Suprapubic skin (tissue), 3 donors: ENCODE data around the gene XYLT1.

Source experiments
- EP300 ChIP-seq: sonication (generic); formaldehyde crosslinking; IDR thresholded peaks from one replicate; pipeline ENCODE4 v1.6.1; 2017; ENCODE audit warnings: antibody characterized with exemption
- POLR2A ChIP-seq, 2 donors: fragments of 450-650 bp; IDR thresholded peaks; one replicate each; pipeline ENCODE4 v1.6.1; 2017; ENCODE audit warnings: antibody characterized with exemption in 2 of 2, mild to moderate bottlenecking in 2 of 2, moderate library complexity in 2 of 2
- TF ChIP-seq, protein P1 (sequence below), 2 donors: fragments of 200-600 bp in 1 of 2; fragments of 450-650 bp in 1 of 2; sonication (generic) in 1 of 2; IDR thresholded peaks; one replicate each; pipeline ENCODE4 v1.5.1; 2016 to 2019; ENCODE audit warnings: antibody characterized with exemption in 2 of 2, mild to moderate bottlenecking in 1 of 2, moderate library complexity in 1 of 2

DNA sequence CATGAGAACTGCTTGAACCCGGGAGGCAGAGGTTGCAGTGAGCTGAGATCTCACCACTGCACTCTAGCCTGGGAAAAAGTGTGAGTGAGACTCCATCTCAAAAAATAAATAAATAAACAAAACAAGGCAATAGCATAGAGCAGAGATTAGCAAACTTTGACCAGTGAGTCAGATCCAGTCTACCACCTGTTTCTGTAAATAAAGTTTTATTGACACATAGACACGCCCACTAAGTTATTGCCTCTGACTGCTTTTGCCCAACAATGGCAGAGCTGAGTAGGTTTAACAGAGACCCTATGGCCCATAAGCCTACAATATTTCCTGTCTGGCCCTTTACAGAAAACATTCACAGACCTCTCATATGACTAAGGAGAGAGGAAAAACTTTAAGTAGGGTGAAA lies 44.3 kb downstream of the XYLT1 start:
- TF ChIP-seq, protein P1, sequence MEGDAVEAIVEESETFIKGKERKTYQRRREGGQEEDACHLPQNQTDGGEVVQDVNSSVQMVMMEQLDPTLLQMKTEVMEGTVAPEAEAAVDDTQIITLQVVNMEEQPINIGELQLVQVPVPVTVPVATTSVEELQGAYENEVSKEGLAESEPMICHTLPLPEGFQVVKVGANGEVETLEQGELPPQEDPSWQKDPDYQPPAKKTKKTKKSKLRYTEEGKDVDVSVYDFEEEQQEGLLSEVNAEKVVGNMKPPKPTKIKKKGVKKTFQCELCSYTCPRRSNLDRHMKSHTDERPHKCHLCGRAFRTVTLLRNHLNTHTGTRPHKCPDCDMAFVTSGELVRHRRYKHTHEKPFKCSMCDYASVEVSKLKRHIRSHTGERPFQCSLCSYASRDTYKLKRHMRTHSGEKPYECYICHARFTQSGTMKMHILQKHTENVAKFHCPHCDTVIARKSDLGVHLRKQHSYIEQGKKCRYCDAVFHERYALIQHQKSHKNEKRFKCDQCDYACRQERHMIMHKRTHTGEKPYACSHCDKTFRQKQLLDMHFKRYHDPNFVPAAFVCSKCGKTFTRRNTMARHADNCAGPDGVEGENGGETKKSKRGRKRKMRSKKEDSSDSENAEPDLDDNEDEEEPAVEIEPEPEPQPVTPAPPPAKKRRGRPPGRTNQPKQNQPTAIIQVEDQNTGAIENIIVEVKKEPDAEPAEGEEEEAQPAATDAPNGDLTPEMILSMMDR (IDR thresholded peaks at IDR 0.05) = no peak
- TF ChIP-seq POLR2A (IDR thresholded peaks at IDR 0.05) = no peak
- no peak for TF ChIP-seq EP300
